ENCODE measurements around the gene UBE2I.

Gene UBE2I

DNA sequence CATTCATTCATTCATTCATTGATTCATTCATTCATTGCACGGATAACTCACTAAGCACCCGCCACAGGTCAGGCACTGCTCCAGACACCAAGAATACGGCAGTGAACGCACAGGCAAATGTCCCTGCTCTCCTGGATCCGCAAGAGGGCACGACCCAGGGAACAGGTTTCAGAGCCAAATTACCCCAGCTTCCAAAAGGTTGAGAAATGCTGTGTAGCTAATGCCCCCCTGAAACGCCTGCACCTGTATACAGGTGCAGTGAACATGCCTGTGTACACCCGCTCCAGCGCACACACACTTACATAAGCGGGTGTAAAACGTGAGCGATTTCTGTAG lies 9.6 kb upstream of the UBE2I start:
- TF ChIP-seq, protein P1, sequence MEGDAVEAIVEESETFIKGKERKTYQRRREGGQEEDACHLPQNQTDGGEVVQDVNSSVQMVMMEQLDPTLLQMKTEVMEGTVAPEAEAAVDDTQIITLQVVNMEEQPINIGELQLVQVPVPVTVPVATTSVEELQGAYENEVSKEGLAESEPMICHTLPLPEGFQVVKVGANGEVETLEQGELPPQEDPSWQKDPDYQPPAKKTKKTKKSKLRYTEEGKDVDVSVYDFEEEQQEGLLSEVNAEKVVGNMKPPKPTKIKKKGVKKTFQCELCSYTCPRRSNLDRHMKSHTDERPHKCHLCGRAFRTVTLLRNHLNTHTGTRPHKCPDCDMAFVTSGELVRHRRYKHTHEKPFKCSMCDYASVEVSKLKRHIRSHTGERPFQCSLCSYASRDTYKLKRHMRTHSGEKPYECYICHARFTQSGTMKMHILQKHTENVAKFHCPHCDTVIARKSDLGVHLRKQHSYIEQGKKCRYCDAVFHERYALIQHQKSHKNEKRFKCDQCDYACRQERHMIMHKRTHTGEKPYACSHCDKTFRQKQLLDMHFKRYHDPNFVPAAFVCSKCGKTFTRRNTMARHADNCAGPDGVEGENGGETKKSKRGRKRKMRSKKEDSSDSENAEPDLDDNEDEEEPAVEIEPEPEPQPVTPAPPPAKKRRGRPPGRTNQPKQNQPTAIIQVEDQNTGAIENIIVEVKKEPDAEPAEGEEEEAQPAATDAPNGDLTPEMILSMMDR (conservative IDR thresholded peaks at IDR 0.05; ENCODE audit: low read depth), result no peak
- ChIA-PET POLR2A (ENCODE audit: low non-redundant PET) (no interaction called here), CTCF (interaction anchor here (0.6 kb wide), 1 partner anchor 36 kb away, joined by 5 read pairs; no protein-coding TSS in a partner anchor)
- no peak for DNase-seq (ENCODE audit: low spot score)
- no peak overlapping the region for H3K27ac ChIP-seq

DNA sequence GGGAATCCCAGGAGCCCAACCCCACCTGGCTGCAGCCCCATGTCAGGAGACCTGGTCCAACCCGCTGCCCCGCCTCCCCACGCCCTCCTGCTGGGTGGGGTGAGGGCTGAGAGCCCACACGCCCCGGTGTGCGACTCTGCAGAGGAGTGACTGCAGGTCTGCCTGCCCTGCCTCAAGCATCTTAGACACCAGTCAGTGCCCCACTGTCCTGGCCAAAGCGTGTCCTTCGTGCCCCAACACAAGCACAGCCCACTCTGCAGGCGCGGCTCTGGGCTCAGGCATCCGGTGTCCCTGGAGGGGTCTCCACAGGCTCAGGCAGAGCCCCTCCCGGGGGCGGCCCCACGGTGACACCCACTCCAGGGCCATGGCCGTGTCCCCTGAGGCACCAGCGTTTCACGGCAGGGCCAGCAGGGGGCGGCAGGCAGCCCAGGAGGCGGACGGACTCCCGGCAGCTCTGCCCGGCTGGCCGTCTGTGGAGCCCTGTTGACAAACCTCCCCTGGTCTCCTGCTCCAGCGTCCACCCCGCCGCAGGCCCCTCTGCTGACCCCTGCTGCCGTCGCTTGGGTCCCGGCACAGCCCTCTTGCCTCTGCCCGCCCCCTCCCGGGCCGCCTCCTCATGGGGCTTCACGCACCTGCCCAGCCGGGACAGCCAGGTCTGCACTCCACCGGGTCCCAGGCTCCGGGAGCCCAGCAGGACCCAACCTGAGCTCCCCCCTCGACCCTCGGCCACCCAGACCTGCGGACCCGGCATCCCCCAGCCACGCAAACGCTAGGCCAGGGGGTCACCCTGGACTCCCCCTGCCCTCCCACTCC lies 8.6 kb upstream of the UBE2I start:
- CTCF ChIA-PET, result interaction anchor here (0.6 to 0.9 kb wide), 3 partner anchors 35 to 385 kb away, joined by 5 read pairs; no protein-coding TSS in a partner anchor
- DNase-seq (ENCODE audit: low spot score), result no peak
- H3K27ac ChIP-seq, result no peak overlapping the region
- TF ChIP-seq, protein P1 (conservative IDR thresholded peaks at IDR 0.05; ENCODE audit: low read depth), result peak; percentile 65
- POLR2A ChIA-PET (ENCODE audit: low non-redundant PET), result no interaction called here

DNA sequence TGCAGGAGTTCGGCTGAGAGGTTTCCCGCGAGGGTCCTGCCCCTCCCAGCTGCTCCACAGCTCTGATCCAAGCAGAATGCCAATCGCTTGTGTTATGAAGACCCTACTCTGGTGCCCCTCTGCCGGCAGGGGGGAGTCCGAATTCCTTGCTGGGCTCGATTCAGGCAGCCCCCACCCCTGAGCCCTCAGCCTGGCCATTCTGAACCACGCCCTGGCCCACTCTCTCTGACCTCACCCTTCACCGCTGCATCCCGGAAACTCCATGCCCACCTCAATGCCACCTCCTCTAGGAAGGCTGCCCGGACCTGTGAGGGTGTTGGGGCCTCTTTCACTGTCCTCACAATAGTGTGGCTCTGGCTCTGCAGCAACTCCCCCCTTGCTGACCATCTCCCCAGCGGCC lies 7.9 kb upstream of the UBE2I start:
- ChIA-PET CTCF (interaction anchor here (0.6 to 0.9 kb wide), 2 partner anchors 119 to 385 kb away, joined by 4 to 5 read pairs; no protein-coding TSS in a partner anchor), POLR2A (ENCODE audit: low non-redundant PET) (no interaction called here)
- 0 out of 2 replicates have a peak overlapping the region, but pooled peaks have one; percentile 7 for H3K27ac ChIP-seq
- TF ChIP-seq, protein P1 (conservative IDR thresholded peaks at IDR 0.05; ENCODE audit: low read depth), result no peak
- no peak for DNase-seq (ENCODE audit: low spot score)

DNA sequence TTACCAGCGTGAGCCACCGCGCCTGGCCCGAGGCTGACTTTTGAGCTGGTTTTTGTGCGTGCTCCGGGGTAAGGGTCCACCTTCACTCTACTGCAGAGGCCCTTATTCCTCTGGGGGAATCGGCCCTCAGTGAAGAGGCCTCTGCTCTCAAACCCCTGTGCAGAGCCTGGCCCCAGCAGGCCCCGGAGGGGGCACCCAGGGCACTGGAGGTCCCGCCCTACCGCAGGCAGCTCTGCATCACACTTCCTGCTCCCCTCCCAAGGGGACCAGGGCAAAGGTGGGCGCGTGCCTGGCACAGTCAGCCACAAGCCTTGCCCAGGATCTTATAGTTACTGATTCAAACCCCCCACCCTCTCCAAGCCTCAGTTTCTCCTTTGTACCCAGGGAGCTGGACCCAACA lies 3.6 kb upstream of the UBE2I start:
- DNase-seq (ENCODE audit: low spot score), result no peak
- CTCF ChIA-PET, result interaction anchor here (0.6 kb wide), 1 partner anchor 55 kb away, joined by 3 read pairs; no protein-coding TSS in a partner anchor
- POLR2A ChIA-PET (ENCODE audit: low non-redundant PET), result interaction anchor here (0.6 kb wide), 1 partner anchor 14 kb away, joined by 5 read pairs; no protein-coding TSS in a partner anchor
- H3K27ac ChIP-seq, result peak overlapping the region; percentile 87
- TF ChIP-seq, protein P1 (conservative IDR thresholded peaks at IDR 0.05; ENCODE audit: low read depth), result no peak

DNA sequence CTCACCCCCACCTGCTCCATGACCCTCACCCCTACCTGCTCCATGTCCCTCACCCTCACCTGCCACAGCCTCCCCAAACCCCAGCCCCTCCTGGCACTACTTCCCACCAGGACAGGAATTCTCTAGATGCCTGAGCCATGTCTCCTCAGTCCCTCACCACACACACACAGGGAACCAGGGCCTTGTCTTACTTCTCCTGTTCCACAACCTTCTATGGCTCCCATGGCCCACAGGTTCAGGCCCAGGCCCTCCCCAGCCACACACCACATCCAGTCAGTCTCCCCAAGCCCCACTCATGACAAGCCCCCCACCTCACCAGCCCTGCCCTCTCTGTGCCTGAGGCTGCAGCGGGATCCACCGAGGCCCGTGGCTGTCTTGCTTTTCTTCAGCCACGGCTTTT lies 3.1 kb upstream of the UBE2I start:
- H3K27ac ChIP-seq, result peak overlapping the region; percentile 87
- ChIA-PET CTCF (interaction anchor here (0.6 kb wide), 1 partner anchor 55 kb away, joined by 3 read pairs; no protein-coding TSS in a partner anchor), POLR2A (ENCODE audit: low non-redundant PET) (no interaction called here)
- DNase-seq (ENCODE audit: low spot score), result no peak
- TF ChIP-seq, protein P1 (conservative IDR thresholded peaks at IDR 0.05; ENCODE audit: low read depth), result no peak

DNA sequence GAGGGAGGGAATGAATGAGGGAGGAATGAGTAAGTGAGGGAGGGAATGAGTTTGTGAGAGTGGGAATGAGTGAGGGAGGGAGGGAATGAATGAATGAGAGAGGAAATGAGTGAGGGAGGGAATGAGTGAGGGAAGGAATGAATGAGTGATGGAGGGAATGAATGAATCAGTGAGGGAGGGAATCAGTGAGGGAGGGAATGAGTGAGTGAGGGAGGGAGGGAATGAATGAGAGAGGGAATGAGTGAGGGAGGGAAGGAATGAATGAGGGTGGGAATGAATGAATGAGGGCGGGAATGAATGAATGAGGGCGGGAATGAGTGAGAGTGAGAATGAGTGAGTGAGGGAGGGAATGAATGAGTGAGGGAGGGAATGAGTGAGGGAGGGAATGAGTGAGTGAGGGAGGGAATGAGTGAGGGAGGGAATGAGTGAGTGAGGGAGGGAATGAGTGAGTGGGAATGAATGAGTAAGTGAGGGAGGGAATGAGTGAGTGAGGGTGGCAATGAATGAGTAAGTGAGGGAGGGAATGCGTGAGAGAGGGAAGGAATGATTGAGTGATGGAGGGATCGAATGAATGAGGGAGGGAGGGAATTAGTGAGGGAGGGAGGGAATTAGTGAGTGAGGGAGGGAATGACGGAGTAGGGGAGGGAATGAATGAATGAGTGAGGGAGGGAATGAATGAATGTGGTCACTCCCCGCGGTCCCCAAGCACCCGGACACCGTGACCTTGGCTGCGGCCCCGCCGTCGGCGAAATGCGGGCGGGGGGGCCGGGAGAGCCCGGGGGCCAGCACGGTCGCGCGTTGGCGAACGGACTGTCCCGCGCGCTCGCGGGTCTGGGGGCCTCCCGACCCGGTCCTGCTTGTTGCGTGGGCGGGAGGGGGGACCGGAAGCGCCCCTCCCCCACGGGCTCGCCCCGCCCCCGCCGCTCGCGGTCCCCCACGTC lies 1.1 kb upstream of the UBE2I start:
- ChIA-PET POLR2A (ENCODE audit: low non-redundant PET) (no interaction called here), CTCF (interaction anchor here (0.9 kb wide), 1 partner anchor 13 kb away, joined by 3 read pairs; no protein-coding TSS in a partner anchor)
- DNase-seq (ENCODE audit: low spot score), result no peak
- H3K27ac ChIP-seq, result peak overlapping the region; percentile 96
- TF ChIP-seq, protein P1 (conservative IDR thresholded peaks at IDR 0.05; ENCODE audit: low read depth), result no peak
